Measurements from ENCODE around the gene ADAMTS9.

DNA sequence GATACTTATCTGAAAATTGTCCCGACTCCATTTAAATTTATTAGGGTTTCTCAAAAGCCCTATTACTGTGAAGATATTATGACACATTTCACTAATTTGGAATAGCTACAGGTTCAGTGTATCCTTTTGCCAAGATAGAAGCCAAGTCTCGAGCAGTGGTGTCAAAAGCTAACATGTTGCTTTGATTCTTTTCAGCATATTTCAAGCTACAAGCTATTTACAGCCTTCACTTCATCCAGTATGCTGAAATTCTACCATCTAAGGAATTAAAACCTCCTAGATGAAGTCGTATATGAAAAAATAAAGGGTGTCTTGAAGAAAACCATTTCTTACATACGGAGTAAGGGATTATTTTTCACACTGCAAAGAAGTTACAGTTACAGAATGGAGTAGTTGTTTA lies 31.2 kb upstream of the ADAMTS9 start:
- no peak for TF ChIP-seq POLR2A (IDR thresholded peaks at IDR 0.05)
- TF ChIP-seq, protein P1, sequence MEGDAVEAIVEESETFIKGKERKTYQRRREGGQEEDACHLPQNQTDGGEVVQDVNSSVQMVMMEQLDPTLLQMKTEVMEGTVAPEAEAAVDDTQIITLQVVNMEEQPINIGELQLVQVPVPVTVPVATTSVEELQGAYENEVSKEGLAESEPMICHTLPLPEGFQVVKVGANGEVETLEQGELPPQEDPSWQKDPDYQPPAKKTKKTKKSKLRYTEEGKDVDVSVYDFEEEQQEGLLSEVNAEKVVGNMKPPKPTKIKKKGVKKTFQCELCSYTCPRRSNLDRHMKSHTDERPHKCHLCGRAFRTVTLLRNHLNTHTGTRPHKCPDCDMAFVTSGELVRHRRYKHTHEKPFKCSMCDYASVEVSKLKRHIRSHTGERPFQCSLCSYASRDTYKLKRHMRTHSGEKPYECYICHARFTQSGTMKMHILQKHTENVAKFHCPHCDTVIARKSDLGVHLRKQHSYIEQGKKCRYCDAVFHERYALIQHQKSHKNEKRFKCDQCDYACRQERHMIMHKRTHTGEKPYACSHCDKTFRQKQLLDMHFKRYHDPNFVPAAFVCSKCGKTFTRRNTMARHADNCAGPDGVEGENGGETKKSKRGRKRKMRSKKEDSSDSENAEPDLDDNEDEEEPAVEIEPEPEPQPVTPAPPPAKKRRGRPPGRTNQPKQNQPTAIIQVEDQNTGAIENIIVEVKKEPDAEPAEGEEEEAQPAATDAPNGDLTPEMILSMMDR (IDR thresholded peaks at IDR 0.05 in 4 of 5, conservative IDR thresholded peaks at IDR 0.05 in 1 of 5) = no peak
